Endodermal cell (in vitro differentiated cells): ENCODE measurements around the gene RBMS1. TPM values are rescaled to one million over a fixed set of nuclear protein-coding genes. Genes with fewer than 3 reads are reported as not detected.

Source experiments
- DNase-seq: peaks from one replicate; pipeline ENCODE4 v3.0.0-alpha.2; 2017
- H3K27ac ChIP-seq: 2 replicates; pipeline ENCODE4 v1.5.1; 2013; ENCODE audit warnings: mild to moderate bottlenecking, low read depth, low read length, moderate library complexity
- H3K27me3 ChIP-seq: 2 replicates; pipeline ENCODE4 v1.6.1; 2013; ENCODE audit warnings: mild to moderate bottlenecking, low read length, moderate library complexity; ENCODE audit not compliant: insufficient read depth, control insufficient read depth, poor library complexity, severe bottlenecking
- H3K36me3 ChIP-seq: 2 replicates; pipeline ENCODE4 v1.7.0; 2013; ENCODE audit warnings: mild to moderate bottlenecking, low read length, moderate library complexity; ENCODE audit not compliant: control insufficient read depth, insufficient read depth
- H3K4me1 ChIP-seq: one replicate; pipeline ENCODE4 v1.7.0; 2013; ENCODE audit warnings: low read length; ENCODE audit not compliant: control insufficient read depth, insufficient read depth
- H3K4me3 ChIP-seq: 2 replicates; pipeline ENCODE4 v1.5.1; 2013; ENCODE audit warnings: mild to moderate bottlenecking, low read length, moderate library complexity
- H3K9ac ChIP-seq: 2 replicates; pipeline ENCODE4 v1.6.1; 2013; ENCODE audit warnings: mild to moderate bottlenecking, low read length, moderate library complexity; ENCODE audit not compliant: poor library complexity, severe bottlenecking; ENCODE audit errors: extremely low read depth
- H3K9me3 ChIP-seq: 2 replicates; pipeline ENCODE4 v1.6.1; 2013; ENCODE audit warnings: mild to moderate bottlenecking, low read length, moderate library complexity; ENCODE audit not compliant: control insufficient read depth
- H3K27ac Mint-ChIP-seq: 2 replicates; pipeline ENCODE4 v1.8.0; 2020; ENCODE audit warnings: mixed read lengths
- H3K27me3 Mint-ChIP-seq: 2 replicates; pipeline ENCODE4 v1.8.0; 2021; ENCODE audit warnings: mild to moderate bottlenecking, mixed read lengths; ENCODE audit not compliant: insufficient read depth
- H3K36me3 Mint-ChIP-seq: 2 replicates; pipeline ENCODE4 v1.8.0; 2020; ENCODE audit warnings: low read depth, mixed read lengths
- H3K4me1 Mint-ChIP-seq: 2 replicates; pipeline ENCODE4 v1.8.0; 2020; ENCODE audit warnings: mixed read lengths
- H3K4me3 Mint-ChIP-seq: 2 replicates; pipeline ENCODE4 v1.8.0; 2020; ENCODE audit warnings: mild to moderate bottlenecking, moderate library complexity, mixed read lengths
- H3K9me3 Mint-ChIP-seq: 2 replicates; pipeline ENCODE4 v1.8.0; 2020; ENCODE audit warnings: mild to moderate bottlenecking, mixed read lengths
- CTCF ChIP-seq: fragments of 200-600 bp; sonication (generic); conservative IDR thresholded peaks from 2 replicates; pipeline ENCODE4 v1.5.0; 2021; ENCODE audit warnings: antibody characterized with exemption, mild to moderate bottlenecking
- WGBS, 2 experiments: methylation state at CpG; one replicate each; pipeline versions ENCODE4 v1.1.5 to v1.1.7; 2013; ENCODE audit warnings: missing lambda C conversion rate in 2 of 2, mixed read lengths in 1 of 2; ENCODE audit not compliant: insufficient coverage in 1 of 2, insufficient read length in 1 of 2; 5-methylcytosine and 5-hydroxymethylcytosine counted together
- total RNA-seq, 2 donors: library from RNA; stranded (reverse); fragmentation: NEBNext Ultra II Directional in 1 of 2; extraction: Animal tissue kit (Norgen Biotek cat#: 25700) in 1 of 2; gene quantifications; 2 replicates in 1 of 2; 3 replicates in 1 of 2; pipeline ENCODE4 v1.2.1, GENCODE V29; 2021

The RBMS1 gene
- total RNA-seq, 2 donors from 2014 or later: 90.7 to 124 TPM

- no peak for DNase-seq
- H3K9me3 ChIP-seq: no peaks in the 10 kb centered on the region
- Mint-ChIP-seq H3K4me3 (no peak overlapping the region), H3K4me1 (peaks cover 14% of the 10 kb centered on the region), H3K9me3 (no peaks in the 10 kb centered on the region), H3K36me3 (no peaks in the 10 kb centered on the region), H3K27me3 (peaks cover 4% of the 10 kb centered on the region), H3K27ac (no peak overlapping the region)
- H3K4me1 ChIP-seq: no peaks in the 10 kb centered on the region
- no peaks in the 10 kb centered on the region for H3K36me3 ChIP-seq
- no peak overlapping the region for H3K27ac ChIP-seq
- H3K4me3 ChIP-seq: no peak overlapping the region
- no peaks in the 10 kb centered on the region for H3K27me3 ChIP-seq
- no peak for TF ChIP-seq CTCF
- WGBS, 2 experiments: 91 to 96% methylated on average over 1 to 2 of the region's 2 CpGs
- H3K9ac ChIP-seq: no peak overlapping the region
Measured at GRCh38 chr2:160411955-160412354, 81.7 kb downstream of the RBMS1 start.

GRCh38 chr2:160411167-160411566 lies 82.4 kb downstream of the RBMS1 start:
- no peak overlapping the region for H3K4me3 Mint-ChIP-seq

GRCh38 chr2:160409480-160409879 lies 84.1 kb downstream of the RBMS1 start:
- Histone ChIP-seq H3K36me3 (no peaks in the 10 kb centered on the region), H3K27ac (no peak overlapping the region), H3K27me3 (no peaks in the 10 kb centered on the region), H3K4me3 (peak overlapping the region; percentile 83), H3K9me3 (no peaks in the 10 kb centered on the region), H3K4me1 (peaks cover 9% of the 10 kb centered on the region), H3K9ac (no peak overlapping the region)
- no peak for TF ChIP-seq CTCF
- Mint-ChIP-seq H3K4me3 (no peak overlapping the region), H3K27ac (no peak overlapping the region), H3K4me1 (peaks cover 36% of the 10 kb centered on the region), H3K36me3 (no peaks in the 10 kb centered on the region), H3K9me3 (no peaks in the 10 kb centered on the region), H3K27me3 (peaks cover 18% of the 10 kb centered on the region)
- 94% methylated on average over 1 of the region's 1 CpG; no CpG with 5 or more reads in 1 of the 2 experiments for WGBS, 2 experiments
- no peak for DNase-seq

More at GRCh38 chr2:160411167-160411566, 82.4 kb downstream of the RBMS1 start:
- H3K27ac ChIP-seq: no peak overlapping the region
- Mint-ChIP-seq H3K27ac (peak overlapping the region; percentile 10), H3K27me3 (peaks cover 5% of the 10 kb centered on the region), H3K9me3 (no peaks in the 10 kb centered on the region), H3K36me3 (no peaks in the 10 kb centered on the region), H3K4me1 (peaks cover 20% of the 10 kb centered on the region)
- 96% methylated on average over 1 of the region's 1 CpG; no CpG with 5 or more reads in 1 of the 2 experiments for WGBS, 2 experiments
- no peaks in the 10 kb centered on the region for H3K27me3 ChIP-seq
- no peak for DNase-seq
- H3K4me3 ChIP-seq: no peak overlapping the region
- H3K9ac ChIP-seq: no peak overlapping the region
- TF ChIP-seq CTCF: no peak
- H3K36me3 ChIP-seq: no peaks in the 10 kb centered on the region
- H3K9me3 ChIP-seq: no peaks in the 10 kb centered on the region
- no peaks in the 10 kb centered on the region for H3K4me1 ChIP-seq
